ENCODE results near the gene FAM151B.

DNA sequence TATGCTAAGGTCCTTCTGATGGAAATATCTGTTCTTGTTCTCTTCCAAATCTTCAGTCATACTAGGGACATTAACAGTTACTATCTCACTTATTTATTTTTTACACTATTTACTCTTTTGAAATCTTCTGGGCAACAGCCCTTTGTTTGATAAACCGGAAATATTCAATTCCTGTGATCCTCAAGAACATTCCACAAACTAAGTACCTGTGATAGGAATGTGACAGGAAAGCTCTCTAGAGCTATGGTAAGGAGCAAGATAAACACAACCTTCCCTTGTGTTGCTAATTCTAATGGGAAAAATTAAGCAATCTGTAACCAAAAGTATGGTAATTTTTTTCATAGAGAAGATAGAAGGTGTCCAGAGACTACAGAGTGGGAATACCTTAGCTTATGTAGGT is 104.2 kb downstream of the FAM151B start:
- TF ChIP-seq, protein P1, sequence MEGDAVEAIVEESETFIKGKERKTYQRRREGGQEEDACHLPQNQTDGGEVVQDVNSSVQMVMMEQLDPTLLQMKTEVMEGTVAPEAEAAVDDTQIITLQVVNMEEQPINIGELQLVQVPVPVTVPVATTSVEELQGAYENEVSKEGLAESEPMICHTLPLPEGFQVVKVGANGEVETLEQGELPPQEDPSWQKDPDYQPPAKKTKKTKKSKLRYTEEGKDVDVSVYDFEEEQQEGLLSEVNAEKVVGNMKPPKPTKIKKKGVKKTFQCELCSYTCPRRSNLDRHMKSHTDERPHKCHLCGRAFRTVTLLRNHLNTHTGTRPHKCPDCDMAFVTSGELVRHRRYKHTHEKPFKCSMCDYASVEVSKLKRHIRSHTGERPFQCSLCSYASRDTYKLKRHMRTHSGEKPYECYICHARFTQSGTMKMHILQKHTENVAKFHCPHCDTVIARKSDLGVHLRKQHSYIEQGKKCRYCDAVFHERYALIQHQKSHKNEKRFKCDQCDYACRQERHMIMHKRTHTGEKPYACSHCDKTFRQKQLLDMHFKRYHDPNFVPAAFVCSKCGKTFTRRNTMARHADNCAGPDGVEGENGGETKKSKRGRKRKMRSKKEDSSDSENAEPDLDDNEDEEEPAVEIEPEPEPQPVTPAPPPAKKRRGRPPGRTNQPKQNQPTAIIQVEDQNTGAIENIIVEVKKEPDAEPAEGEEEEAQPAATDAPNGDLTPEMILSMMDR (IDR thresholded peaks at IDR 0.05; ENCODE audit: low read depth, low read length): no peak
- TF ChIP-seq EZH2phosphoT487 (IDR thresholded peaks at IDR 0.05; ENCODE audit: low read depth): no peak

Measured in OCI-LY3 (cell line).